HG02981 (cell line): ENCODE data around the gene SLC43A2.
"Not testable (repeated sequence)": the region's sequence is repeated elsewhere in the genome, so short reads cannot be mapped to it uniquely, and the experiment has no call there.

ENCODE experiments used
- ATAC-seq: cut with Tn5 transposase; IDR thresholded peaks from one replicate; pipeline ENCODE4 v1.9.1; 2021; ENCODE audit warnings: mild to moderate bottlenecking, moderate library complexity; ENCODE audit not compliant: unreplicated experiment

The SLC43A2 gene

GRCh38 chr17:1563786-1564613, 64.6 kb downstream of the SLC43A2 start:
- no peak for ATAC-seq

- not testable (repeated sequence) for ATAC-seq
Observed at GRCh38 chr17:1563471-1563785, 65.2 kb downstream of the SLC43A2 start.

- ATAC-seq, result peak; percentile 25
Observed at GRCh38 chr17:1562176-1562643, 66.4 kb downstream of the SLC43A2 start.

- ATAC-seq, result no peak
Observed at GRCh38 chr17:1561420-1562175, 67.0 kb downstream of the SLC43A2 start.

GRCh38 chr17:1560858-1561355, 67.7 kb downstream of the SLC43A2 start:
- no peak for ATAC-seq

- no peak for ATAC-seq
Observed at GRCh38 chr17:1560101-1560857, 68.4 kb downstream of the SLC43A2 start.

GRCh38 chr17:1559047-1560043, 69.3 kb downstream of the SLC43A2 start:
- ATAC-seq, result no peak

- no peak for ATAC-seq
Observed at GRCh38 chr17:1558401-1558800, 70.2 kb downstream of the SLC43A2 start.

GRCh38 chr17:1557355-1558095, 71.1 kb downstream of the SLC43A2 start:
- ATAC-seq, result no peak

GRCh38 chr17:1555651-1556471, 72.8 kb downstream of the SLC43A2 start:
- no peak for ATAC-seq

GRCh38 chr17:1554751-1555540, 73.7 kb downstream of the SLC43A2 start:
- no peak for ATAC-seq

GRCh38 chr17:1553354-1554266, 75.0 kb downstream of the SLC43A2 start:
- ATAC-seq, result no peak

- no peak for ATAC-seq
Observed at GRCh38 chr17:1552932-1553331, 75.7 kb downstream of the SLC43A2 start.

GRCh38 chr17:1551741-1552140, 76.9 kb downstream of the SLC43A2 start:
- no peak for ATAC-seq

- no peak for ATAC-seq
Observed at GRCh38 chr17:1548032-1548431, 80.6 kb downstream of the SLC43A2 start.

- no peak for ATAC-seq
Observed at GRCh38 chr17:1546292-1546922, 82.2 kb downstream of the SLC43A2 start.
